G401 (cell line): ENCODE results near the gene FXYD1. TPM values are rescaled to one million over a fixed set of nuclear protein-coding genes. Genes with fewer than 3 reads are reported as not detected.

Experiments used
- DNase-seq: peaks from one replicate; pipeline ENCODE4 v3.0.0-alpha.2; 2015; ENCODE audit warnings: low spot score
- in situ Hi-C: cut with HindIII; loops from 2 replicates; pipeline ENCODE4 v1.10.0; 2016; ENCODE audit warnings: low sequenced_read_pairs, mixed read lengths
- total RNA-seq: library from RNA; depleted of rRNA; stranded (reverse); fragments of >200 nt; shearing (Covaris generic); gene quantifications from 2 replicates; pipeline ENCODE4 v1.2.3, GENCODE V29; 2014

Gene FXYD1
- total RNA-seq, 1 experiment from 2014 or later: not detected

DNA sequence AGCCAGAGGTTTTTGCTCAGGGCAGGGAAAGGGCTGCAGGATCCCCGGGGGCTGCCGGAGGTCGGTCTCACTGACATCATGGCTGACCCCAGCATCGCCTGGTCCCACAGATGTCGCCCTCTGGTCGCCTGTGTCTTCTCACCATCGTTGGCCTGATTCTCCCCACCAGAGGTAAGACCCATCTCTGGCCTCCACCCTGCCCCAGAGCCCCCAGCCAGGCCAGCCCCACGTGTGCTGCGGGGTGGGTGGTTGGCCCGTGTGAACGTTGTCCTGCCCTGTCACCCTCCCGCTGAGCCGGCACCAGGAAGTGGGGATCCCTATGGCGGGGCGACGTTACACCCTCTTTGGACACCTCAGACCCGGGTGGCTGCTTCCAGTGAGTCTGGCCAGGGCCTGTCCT is 16.8 kb downstream of the FXYD1 start:
- DNase-seq: no peak
- in situ Hi-C loops: no loop called here

- DNase-seq: no peak
- in situ Hi-C loops: no loop called here
These were observed 17.5 kb downstream of the FXYD1 start for GRCh38 chr19:35155981-35156672.

- no peak for DNase-seq
- in situ Hi-C loops: no loop called here
These were observed 18.0 kb downstream of the FXYD1 start for GRCh38 chr19:35156673-35157014.

- DNase-seq: no peak
- in situ Hi-C loops: no loop called here
These were observed 18.8 kb downstream of the FXYD1 start for GRCh38 chr19:35157431-35157830.

DNA sequence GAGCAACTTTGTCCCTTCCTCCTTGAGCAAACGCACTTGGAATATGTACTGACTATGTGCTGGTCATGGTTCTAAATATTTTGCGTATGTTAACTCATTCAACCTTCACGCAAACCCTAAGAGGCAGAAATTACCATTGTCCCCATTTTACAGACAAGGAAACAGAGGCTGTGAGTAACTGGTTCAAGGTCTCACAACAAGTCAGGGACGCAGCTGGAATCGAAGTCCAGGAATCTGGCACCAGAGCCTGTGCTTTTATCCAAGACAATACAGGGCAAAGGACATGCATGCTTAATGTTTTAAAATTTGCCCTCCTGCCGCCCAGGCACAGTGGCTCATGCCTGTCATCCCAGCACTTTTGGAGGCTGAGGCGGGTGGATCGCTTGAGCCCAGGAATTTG is 21.0 kb downstream of the FXYD1 start:
- in situ Hi-C loops: no loop called here
- no peak for DNase-seq

GRCh38 chr19:35160629-35161433 is 22.2 kb downstream of the FXYD1 start:
- no peak for DNase-seq
- in situ Hi-C loops: no loop called here

DNA sequence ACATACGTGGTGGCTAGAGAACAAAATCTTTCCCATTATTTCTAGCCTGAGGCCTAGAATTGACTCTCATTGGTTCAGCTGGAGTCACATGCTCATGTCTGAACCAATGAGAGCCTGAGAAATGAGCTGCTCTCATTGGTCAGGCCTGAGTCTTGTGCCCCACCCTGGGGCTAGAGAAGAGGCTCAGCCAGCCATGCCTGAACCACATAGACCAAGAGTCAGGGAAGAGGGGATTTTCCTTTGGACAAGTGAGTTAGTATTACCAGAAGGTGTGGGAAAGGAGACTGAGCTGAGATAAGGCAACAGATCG is 22.8 kb downstream of the FXYD1 start:
- no peak for DNase-seq
- in situ Hi-C loops: no loop called here

GRCh38 chr19:35162471-35163326 is 24.1 kb downstream of the FXYD1 start:
- in situ Hi-C loops: no loop called here
- DNase-seq: no peak

DNA sequence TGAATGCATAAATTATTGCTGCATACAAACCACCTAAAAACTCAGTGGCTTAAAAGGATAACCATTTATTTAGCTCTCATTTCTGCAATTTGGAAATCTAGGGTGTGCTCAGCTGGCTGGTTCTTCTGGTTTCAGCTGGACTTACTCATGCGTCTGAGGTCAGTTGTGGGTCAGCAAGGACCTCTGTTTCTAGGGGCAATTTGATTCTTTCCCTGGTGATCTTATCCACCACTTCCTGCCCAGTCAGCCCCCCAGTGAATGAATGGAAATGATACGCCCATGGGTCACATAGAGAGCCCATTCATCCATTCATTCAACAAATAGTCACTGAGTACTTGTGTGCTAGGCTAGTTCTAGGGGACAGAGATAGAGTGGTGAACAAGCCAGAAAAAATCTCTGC is 25.8 kb downstream of the FXYD1 start:
- in situ Hi-C loops: no loop called here
- DNase-seq: no peak

- in situ Hi-C loops: no loop called here
- DNase-seq: no peak
These were observed 26.8 kb downstream of the FXYD1 start for GRCh38 chr19:35165200-35166058.

DNA sequence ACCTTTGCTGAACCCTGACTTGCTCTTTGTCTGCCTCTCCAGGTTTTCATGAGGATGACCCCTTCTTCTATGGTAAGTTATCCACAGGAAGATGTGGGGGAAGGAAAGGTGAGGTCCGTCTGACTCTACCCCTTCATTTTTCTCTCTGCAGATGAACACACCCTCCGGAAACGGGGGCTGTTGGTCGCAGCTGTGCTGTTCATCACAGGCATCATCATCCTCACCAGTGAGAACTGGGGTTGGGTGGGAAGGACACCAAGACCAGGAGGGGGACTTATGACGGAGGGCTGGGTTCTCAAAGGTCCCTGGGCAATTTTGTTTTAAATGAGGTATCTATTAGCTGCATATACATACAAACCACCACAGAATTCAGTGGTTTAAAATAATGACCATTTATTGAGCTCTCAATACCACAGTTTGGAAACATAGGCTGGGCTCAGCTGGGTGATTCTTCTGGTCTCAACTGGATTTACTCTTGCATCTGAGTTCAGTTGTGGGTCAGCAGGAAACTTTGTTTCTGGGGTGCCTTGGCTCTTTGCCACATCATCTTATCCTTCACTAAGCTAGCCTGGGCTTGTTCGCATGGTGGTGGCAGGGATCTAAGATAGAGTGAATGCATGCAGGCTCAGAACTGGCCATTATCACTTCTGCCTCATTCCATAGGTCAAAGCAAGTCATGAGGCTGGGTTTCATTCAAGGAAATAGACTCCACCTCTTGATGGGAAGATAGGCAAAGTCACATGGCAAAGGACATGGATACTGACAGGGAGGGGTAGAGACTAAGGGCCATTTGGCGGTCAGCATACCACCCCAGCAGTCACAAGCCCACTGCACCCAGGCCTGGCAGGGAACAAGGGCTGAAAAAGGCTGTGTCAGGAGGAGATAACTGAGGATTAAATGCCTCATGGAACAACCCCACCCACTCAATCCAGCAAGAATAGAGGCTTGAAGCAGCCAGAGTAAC is 27.8 kb downstream of the FXYD1 start:
- no peak for DNase-seq
- in situ Hi-C loops: no loop called here

DNA sequence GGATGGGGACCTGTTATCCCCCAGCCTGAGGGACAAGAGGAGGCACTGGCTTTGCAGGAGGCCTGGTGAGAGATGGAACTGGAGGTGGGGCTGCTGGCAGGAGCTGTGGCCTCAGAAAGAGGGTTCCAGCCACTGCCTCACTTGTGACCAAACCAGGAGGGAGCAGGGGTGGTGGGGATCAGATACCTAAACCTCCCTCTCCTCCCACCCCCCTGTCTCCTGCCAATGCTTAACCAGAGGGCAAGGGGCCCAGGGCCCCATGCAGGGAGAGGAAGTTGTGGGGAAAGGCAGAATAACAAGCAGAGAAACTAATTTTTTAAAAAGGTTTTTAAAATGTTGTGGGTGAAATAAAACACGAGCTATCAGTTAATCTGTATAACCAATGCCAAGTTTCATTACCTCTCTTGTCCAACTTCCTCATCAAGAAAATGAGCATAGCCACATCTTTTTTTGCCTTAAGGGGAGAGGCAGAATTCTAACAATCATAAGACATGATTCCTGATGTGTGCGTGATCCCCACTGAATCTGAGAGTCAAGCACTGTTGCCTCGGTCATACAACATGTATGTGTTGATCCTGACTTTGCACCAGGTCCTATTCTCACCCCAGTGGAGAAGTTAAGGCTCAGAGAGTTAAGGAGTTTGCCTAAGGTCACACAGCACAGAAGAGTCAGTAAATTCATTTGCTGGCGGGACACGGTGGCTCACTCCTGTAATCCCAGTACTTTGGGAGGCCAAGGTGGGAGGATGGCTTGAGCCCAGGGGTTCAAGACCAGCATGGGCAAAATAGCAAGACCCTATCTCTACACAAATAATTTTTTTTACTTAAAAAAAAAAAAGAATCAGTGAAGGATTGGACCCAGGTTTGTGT is 28.9 kb downstream of the FXYD1 start:
- in situ Hi-C loops: no loop called here
- no peak for DNase-seq

DNA sequence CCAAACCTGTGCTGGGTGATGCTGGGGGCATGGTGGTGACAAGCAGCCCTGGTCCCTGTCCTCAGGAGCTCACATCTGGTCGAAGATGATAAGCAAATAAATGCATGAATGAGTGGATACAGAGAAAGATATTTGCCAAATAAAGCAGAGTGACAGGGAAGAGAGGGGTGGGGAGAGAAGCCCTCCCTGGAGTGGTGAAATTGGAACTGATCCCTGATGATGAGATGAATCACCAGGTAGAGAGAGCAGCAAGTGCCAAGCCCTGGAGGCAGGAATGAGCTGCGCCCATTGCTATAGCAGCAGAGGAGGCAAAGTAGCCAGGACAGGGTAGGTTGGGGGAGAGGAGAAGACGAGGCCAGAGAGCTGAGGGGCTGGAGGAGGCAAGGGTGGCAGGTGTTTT is 29.6 kb downstream of the FXYD1 start:
- DNase-seq: no peak
- in situ Hi-C loops: no loop called here

GRCh38 chr19:35169221-35169995 is 30.8 kb downstream of the FXYD1 start:
- DNase-seq: no peak
- in situ Hi-C loops: no loop called here

DNA sequence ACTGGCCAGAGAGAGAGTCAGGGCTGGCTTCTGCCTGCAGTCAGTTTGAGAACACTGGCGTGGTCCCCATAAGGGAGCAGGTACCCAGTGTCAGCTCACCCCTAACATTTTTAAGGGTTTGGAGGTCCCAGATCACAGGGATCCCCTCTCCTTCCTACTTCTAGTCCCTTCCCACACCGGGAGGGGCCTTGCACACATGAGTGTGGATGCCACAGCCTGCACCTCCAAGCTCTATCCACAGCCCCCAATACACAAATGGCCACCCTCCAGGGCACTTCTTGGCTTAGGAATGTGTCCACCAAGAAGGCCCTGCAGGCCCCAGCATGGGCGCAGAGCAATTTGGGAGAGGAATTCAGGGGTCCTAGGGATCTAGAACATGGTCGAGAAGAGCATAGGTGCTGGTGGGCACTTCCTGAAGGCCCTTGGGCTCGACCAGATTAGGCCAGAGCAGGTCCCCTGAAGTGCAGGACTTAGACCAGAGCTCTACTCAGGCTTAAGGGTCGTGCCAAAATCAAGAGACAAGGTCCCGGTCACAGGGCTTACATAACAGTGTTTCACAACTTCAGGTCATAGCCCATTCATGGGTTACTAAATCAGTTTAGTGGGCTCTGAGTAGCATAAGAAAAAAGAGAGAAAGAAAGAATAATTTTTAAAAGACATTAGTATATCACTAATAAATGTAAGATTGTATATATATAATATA is 31.9 kb downstream of the FXYD1 start:
- in situ Hi-C loops: no loop called here
- no peak for DNase-seq

GRCh38 chr19:35171730-35172129 is 33.1 kb downstream of the FXYD1 start:
- in situ Hi-C loops: no loop called here
- DNase-seq: no peak
